HG02885 (cell line): ENCODE results near the gene GCNT3.
A peak's percentile ranks its signal among the peaks of the same experiment; 100 is the strongest.

Source experiments
- ATAC-seq: cut with Tn5 transposase; IDR thresholded peaks from one replicate; pipeline ENCODE4 v1.9.1; 2021; ENCODE audit warnings: mild to moderate bottlenecking; ENCODE audit not compliant: unreplicated experiment, poor library complexity

Gene GCNT3

GRCh38 chr15:59611276-59612260, at the start of gene GCNT3:
Gene GCNT3, plus strand, starts transcription at chr15:59611783. Its CDS starts 6,456 bp downstream, at chr15:59618239.
- no peak for ATAC-seq

GRCh38 chr15:59562448-59563186, 49.0 kb upstream of the GCNT3 start:
- no peak for ATAC-seq

- ATAC-seq = no peak
These were observed 46.3 kb upstream of the GCNT3 start for GRCh38 chr15:59565299-59565698.

DNA sequence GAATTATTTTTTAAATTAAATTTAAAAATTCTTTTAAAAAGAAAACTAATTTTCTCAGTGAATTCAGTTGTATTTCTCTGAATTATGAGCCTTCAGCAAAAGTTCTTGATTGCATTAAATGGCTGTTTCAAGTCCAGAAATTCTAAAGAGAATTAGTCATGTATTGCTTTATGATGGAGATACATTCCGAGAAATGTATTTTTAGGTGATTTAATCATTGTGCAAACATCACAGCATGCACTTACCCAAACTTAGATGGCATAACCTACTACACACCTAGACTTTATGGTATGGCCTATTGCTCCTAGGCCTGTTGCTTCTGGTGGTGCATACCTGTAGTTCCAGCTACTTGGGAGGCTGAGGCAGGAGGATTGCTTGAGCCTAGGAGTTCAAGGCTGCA, 44.3 kb upstream of the GCNT3 start:
- no peak for ATAC-seq

- ATAC-seq = no peak
These were observed 42.1 kb upstream of the GCNT3 start for GRCh38 chr15:59569477-59569876.

- ATAC-seq = no peak
These were observed 41.3 kb upstream of the GCNT3 start for GRCh38 chr15:59570315-59570714.

DNA sequence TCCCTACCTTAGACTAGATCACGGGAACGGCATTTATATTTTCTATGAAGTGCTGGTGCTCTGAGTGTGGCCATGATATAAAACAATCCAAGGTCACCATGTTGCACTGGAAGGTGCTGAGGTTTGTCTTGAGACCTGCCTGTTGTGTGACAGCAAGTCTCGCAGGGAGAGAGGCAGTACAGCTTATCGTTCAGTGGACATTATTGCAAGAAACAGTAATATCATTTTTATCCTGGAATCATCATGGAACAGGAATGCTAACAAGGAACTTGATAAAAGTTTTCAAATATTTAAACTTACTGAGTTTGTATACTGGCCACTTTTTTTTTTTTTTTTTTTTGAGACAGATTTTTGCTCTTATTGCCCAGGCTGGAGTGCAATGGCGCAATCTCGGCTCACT, 40.0 kb upstream of the GCNT3 start:
- ATAC-seq = no peak

GRCh38 chr15:59583088-59583487, 28.5 kb upstream of the GCNT3 start:
- no peak for ATAC-seq

DNA sequence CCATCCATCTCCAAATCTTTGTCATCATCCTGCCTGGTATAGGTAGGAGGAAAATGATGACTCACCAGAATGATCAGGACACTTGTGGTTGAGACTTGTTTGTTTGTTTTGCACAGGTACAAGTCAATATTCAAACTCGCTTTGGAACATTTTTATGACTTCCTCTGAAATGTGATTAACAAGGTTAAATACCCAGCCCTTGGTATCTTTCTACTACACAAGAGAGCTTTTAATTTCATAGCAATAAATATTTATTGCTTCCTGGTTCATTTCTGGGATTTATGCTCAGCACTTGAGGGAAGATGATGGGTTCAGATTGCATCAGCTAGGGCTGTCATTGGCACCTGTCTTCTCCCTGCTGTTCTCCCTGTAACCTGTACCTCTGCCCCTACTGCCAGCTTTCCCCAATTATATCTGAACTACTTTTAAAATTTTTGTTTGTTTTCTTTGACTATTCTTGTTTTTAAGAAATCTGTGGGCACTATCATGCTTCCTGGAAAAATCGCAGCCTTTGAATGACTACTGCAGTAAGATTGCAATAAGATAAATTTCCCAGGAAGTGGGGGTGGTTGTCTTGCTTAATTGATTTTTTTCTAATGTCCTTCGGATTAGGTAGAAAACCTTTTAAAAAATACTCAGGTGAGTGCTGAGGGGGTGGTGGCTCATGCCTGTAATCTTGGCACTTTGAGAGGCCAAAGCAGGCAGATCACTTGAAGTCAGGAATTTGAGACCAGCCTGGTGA, 24.3 kb upstream of the GCNT3 start:
- no peak for ATAC-seq

DNA sequence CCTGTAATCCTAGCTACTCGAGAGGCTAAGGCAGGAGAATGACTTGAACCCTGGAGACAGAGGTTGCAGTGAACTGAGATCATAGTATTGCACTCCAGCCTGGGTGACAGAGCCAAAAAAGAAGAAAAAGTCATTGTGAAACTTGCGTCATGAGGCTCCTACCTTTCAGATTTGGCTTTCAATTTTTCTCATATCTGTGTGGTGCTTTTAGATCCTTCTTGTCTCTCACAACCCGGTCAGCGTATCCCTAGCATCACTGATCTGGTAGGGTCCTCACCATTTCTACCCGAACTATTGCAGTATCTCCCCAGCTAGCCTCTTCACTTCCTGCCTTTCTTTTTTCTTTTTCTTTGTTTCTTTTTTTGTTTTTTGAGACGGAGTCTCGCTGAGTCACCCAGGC, 21.6 kb upstream of the GCNT3 start:
- ATAC-seq = peak; percentile 74

GRCh38 chr15:59591356-59591755, 20.2 kb upstream of the GCNT3 start:
- ATAC-seq = no peak

- no peak for ATAC-seq
These were observed 17.1 kb upstream of the GCNT3 start for GRCh38 chr15:59594493-59594942.

- no peak for ATAC-seq
These were observed 16.6 kb upstream of the GCNT3 start for GRCh38 chr15:59594991-59595390.

GRCh38 chr15:59595434-59595915, 16.1 kb upstream of the GCNT3 start:
- no peak for ATAC-seq

- no peak for ATAC-seq
These were observed 14.9 kb upstream of the GCNT3 start for GRCh38 chr15:59596640-59597039.

DNA sequence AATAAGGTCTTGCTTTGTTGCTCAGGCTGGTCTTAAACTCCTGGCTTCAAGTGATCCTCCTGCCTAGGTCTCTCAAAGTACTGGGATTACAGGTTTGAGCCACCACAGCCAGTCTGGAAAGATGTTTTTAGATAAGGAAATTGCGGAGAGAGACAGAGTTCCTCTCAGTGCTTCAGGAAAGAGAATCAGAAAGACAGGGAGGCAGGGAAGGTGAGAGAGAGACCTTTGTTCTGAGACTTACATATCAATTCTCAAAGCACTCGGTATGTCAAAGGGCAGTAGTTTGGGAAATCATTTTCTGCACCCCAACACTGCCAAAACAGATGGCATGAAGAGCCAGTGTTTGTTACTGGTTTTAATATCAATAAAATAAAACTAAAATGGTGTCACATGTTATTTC, 13.1 kb upstream of the GCNT3 start:
- no peak for ATAC-seq

GRCh38 chr15:59605994-59606393, 5.6 kb upstream of the GCNT3 start:
- ATAC-seq = no peak

- ATAC-seq = no peak
These were observed 1.6 kb upstream of the GCNT3 start for GRCh38 chr15:59609730-59610712.

GRCh38 chr15:59614153-59614552, 2.6 kb downstream of the GCNT3 start:
- ATAC-seq = no peak
